Caki2 (cell line): ENCODE results near the gene DUOXA1. TPM values are rescaled to one million over a fixed set of nuclear protein-coding genes. Genes with fewer than 3 reads are reported as not detected.
"Not testable (repeated sequence)": the region's sequence is repeated elsewhere in the genome, so short reads cannot be mapped to it uniquely, and the experiment has no call there.

Experiments
- DNase-seq: peaks from one replicate; pipeline ENCODE4 v3.0.0-alpha.2; 2015; ENCODE audit warnings: low read depth
- in situ Hi-C: cut with HindIII; loops from 2 replicates; pipeline ENCODE4 v1.10.0; 2016; ENCODE audit warnings: low sequenced_read_pairs, low pct_unique_long_range_greater_than_20kb, mixed read lengths
- total RNA-seq: library from RNA; depleted of rRNA; stranded (reverse); fragments of >200 nt; shearing (Covaris generic); gene quantifications from 2 replicates; pipeline ENCODE4 v1.2.3, GENCODE V29; 2014; ENCODE audit warnings: low replicate concordance

DUOXA1 gene
- total RNA-seq, 1 experiment from 2014 or later = not detected

DNA sequence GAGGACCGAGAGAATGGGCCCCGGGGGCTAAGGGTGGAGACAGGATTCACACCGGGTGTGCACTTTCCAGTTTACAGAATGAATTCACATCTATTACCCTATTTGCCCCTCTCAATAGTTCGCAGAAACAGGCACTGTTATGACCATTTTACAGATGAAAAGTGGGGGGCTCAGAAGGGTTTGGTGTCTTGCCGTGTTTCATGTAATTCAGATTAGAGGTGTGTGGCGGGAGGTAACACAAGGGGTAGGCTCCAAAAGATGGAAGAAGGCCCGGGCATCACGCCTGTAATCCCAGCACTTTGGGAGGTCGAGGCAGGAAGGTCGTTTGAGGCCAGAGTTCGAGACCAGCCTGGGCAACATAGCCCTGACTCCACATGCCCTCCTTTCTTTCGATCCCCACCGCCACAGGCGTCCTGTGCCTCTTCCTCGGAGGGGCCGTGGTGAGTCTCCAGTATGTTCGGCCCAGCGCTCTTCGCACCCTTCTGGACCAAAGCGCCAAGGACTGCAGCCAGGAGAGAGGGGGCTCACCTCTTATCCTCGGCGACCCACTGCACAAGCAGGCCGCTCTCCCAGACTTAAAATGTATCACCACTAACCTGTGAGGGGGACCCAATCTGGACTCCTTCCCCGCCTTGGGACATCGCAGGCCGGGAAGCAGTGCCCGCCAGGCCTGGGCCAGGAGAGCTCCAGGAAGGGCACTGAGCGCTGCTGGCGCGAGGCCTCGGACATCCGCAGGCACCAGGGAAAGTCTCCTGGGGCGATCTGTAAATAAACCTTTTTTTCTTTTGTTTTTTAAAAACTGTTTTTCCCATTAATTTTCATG is 12.2 kb downstream of the DUOXA1 start:
- in situ Hi-C loops = no loop called here
- no peak for DNase-seq

- DNase-seq = no peak
- in situ Hi-C loops = no loop called here
Observed at GRCh38 chr15:45116482-45117307, 13.0 kb downstream of the DUOXA1 start.

GRCh38 chr15:45116006-45116481 is 13.6 kb downstream of the DUOXA1 start:
- no peak for DNase-seq
- in situ Hi-C loops = no loop called here

GRCh38 chr15:45115312-45115820 is 14.3 kb downstream of the DUOXA1 start:
- in situ Hi-C loops = no loop called here
- no peak for DNase-seq

- no peak for DNase-seq
- in situ Hi-C loops = no loop called here
Observed at GRCh38 chr15:45114751-45115085, 15.0 kb downstream of the DUOXA1 start.

GRCh38 chr15:45114076-45114750 is 15.5 kb downstream of the DUOXA1 start, which contains the start of the genes DUOX2 and DUOXA2:
Gene DUOX2 (minus strand): TSS chr15:45114172. CDS start chr15:45113411, 761 bp downstream.
Gene DUOXA2 (plus strand): TSS chr15:45114326. CDS start chr15:45114606, 280 bp downstream.
- DNase-seq = no peak
- in situ Hi-C loops = no loop called here

GRCh38 chr15:45113380-45113990 is 16.2 kb downstream of the DUOXA1 start:
- in situ Hi-C loops = no loop called here
- no peak for DNase-seq

DNA sequence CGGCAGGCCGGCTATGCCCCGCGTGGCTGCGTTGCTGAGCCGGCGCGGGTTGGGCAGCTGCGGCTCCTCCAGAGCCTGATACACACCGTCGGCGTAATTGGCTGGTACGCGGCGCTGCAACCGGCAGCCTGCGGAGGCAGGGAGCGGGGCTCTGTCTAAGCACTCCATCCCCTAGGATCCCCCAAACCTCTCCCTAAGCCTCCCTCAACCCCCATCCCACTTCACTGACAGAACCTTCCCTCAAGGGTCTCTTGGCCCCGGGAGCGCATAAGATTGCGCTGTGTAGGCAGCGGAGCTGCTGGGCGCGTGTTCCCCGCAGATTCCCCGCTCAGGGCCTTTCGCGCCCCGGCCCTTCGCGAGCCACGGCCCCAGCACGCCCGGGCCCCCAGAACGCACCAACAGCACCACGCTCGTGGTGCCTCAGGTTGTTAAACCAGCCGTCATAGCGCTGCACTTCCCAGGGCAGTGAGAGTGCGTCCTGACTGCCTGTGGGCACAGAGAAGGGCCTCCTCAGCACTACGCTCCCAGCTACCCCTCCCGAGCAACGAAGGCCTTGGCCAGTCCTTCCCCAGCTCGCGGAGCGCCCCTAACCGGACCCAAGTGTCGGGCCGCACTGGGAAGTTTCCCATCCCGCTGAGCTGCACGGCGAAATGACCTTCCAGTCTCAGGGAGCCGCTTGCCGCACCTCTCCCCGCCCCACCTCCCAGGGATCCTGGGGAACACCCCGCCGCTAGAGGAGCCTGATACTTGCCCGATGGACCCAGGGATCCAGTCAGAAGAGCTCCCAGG is 16.9 kb downstream of the DUOXA1 start:
- DNase-seq = no peak
- in situ Hi-C loops = no loop called here

DNA sequence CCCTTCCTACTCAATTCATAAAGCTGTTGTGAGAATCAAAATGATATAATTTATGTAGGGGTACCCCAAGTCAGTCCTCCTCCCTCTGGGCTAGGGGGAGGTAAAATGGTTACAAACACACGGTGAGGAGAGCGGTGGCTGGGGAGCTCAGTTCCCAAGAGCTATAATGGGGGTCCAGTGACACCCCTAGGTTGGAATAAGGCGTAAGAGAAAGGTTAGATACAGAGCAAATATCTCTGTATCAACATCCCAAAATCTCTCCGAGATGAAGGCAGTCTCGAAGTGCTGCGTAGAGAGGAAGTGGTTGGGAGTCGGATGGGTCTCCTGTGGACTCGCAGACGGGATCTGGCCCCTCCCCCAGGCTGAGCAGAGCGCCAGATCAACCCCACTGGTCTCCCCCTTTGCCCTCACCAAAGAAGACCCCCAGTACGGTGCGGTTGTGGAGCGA is 17.5 kb downstream of the DUOXA1 start:
- DNase-seq = no peak
- in situ Hi-C loops = no loop called here

DNA sequence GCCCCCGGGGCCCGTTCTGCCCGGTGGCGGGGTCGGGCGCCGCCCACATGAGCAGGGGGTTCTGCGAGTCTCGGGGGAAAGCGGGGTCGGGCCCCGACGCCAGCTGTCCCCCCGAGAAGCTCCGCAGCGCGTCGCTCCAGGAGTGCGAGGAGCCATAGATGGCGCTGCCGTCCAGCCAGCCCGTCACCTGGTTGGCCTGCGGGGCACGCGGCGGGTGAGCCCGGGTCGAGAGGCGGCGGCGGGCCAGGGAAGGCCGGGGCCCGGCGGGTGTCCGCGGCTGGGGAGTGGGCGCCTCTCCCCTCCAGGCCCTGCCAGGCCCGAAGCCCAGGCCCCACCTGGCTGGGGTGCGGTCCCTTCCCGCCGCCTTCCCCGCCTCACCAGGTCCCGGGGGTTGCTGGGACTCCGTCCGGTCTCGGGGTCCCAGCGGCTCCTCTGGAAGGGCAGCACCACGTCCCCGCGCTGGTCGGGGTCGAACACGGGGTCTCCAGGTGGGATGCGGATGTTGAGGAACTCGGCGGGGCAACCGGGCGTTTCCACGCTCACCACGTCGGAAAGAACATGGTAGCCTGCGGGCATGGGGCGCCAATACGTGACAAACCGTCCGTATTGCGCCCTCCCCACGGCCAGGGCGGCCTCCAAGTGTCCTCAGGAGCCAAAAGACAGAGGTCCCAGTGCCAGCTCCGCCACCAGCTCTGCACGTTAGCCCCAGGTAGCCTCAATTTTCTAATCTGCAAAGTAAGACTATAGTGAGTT is 18.1 kb downstream of the DUOXA1 start:
- no peak for DNase-seq
- in situ Hi-C loops = no loop called here

- no peak for DNase-seq
- in situ Hi-C loops = no loop called here
Observed at GRCh38 chr15:45110256-45110820, 19.3 kb downstream of the DUOXA1 start.

DNA sequence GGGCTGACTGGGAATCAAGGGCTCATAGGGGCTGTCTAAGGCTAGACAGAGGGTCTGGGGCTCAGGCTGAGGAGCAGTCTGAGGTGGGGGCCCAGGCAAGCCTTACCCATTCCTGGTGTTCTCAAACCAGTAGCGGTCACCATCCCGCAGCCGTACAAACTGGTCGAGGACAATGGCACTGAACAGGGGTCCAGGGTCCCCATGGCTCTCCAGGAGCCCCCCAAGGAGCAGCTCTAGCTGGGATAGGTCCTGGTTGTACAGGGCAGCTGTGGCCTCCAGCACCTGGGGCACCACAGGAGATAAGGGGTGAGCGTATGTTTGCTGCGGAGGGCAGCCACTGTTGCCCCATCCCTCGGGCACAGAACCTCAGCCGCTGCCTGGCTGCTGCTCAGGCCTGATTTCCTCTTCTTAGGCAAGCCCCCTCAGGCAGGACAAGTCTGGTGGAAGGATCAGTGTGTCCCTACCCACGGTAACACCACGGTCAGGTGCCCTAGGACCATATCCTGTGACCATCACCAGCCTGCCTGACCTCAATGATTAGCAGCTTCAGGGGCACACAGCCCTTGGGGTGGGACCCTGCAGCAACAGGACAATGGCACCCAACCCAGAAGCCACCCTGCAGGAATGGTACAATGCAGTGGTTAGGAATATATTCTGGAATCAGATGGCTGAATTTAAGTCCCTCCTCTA is 21.6 kb downstream of the DUOXA1 start:
- in situ Hi-C loops = no loop called here
- DNase-seq = no peak

GRCh38 chr15:45106002-45106790 is 23.5 kb downstream of the DUOXA1 start:
- in situ Hi-C loops = no loop called here
- no peak for DNase-seq

GRCh38 chr15:45105586-45105985 is 24.1 kb downstream of the DUOXA1 start:
- in situ Hi-C loops = no loop called here
- DNase-seq = no peak

GRCh38 chr15:45104170-45104569 is 25.5 kb downstream of the DUOXA1 start:
- DNase-seq, in situ Hi-C loops: not testable (repeated sequence)
